ENCODE results near the gene FMN2. TPM values are rescaled to one million over a fixed set of nuclear protein-coding genes. Genes with fewer than 3 reads are reported as not detected.
"Not testable (repeated sequence)": the region's sequence is repeated elsewhere in the genome, so short reads cannot be mapped to it uniquely, and the experiment has no call there.

FMN2 gene
- total RNA-seq, 1 donor from 2014 or later: 0.69 TPM

DNA sequence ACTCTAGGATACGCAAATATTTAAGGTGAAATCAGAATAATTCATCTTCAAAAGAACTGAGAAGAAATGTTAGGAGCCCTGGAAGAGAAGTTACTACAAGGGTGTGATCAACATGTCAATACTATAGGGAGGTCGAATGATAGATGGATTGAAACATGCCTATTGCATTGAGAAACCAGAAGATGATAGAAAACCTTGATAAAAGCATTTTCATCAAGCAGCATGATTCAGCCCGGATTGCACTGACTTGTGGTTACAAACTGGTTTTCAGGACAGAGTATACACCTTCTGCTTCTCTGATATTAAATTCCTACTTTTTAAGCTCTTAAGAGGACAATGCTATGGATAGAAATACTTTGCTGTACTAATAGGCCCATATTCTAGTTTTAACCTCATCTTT, 164.2 kb downstream of the FMN2 start:
- no peak for DNase-seq

DNA sequence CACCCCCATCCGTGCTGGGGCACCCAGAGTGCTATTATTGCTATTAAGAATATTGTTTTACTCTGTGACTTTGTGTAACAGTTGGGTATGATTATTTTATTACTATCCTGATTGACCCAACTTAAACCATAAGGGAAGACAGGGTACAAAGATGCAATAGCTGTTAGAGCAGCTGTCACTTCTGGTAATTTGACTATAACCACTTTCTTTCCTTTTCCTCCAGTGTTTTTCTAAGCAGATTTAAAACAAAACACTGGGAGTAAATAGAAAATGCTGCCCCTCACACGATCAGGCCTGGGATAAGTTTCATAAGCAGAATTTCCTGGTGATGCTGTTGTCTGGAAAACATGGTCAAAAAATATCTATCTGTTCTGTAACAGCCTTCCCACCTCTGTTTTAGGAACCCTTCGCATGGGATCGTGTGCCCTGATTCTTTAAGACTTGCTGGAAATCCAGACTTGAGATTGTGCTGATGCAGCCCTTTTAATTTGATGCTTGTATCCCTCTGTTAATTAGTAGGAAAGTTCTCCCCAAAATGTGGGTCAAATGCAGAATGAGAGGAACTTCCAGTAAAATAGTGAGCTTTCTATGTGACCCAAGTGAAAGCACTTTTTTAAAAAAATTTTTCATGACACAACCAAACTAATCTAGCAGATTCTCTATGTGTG, 165.3 kb downstream of the FMN2 start:
- no peak for DNase-seq

DNA sequence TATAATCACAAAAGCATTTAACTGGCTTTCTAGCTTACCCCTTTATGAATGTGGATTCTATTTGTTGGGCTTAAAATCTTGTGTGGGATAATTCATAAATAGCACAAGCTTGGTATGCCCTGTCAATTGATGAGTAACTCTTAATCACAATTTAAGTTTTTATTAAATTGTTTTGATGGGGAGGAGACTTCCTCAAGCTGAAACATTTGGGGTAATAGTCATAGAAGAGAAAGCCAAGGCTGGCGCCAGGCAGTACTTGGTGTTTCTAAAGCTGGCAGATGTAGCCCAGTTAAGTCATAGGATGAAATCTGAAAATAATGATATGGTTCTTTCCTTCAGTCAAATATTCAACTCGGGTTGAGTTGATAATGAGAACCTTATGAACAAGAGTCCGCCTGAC, 167.2 kb downstream of the FMN2 start:
- peak; percentile 76 for DNase-seq

DNA sequence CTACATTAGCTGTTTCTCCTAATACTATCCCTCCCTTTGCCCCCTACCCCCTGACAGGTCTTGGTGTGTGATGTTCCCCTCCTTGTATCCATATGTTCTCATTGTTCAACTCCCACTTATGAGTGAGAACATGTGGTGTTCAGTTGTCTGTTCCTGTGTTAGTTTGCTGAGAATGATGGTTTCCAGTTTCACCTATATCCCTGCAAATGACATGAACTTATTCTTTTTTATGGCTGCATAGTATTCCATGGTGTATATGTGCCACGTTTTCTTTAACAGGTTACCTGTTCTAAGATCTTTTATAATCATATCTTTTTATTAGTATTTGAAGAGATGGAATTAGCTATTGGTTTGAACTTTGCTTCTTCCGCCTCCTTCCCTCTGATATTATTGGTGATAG, 172.8 kb downstream of the FMN2 start:
- DNase-seq: not testable (repeated sequence)

DNA sequence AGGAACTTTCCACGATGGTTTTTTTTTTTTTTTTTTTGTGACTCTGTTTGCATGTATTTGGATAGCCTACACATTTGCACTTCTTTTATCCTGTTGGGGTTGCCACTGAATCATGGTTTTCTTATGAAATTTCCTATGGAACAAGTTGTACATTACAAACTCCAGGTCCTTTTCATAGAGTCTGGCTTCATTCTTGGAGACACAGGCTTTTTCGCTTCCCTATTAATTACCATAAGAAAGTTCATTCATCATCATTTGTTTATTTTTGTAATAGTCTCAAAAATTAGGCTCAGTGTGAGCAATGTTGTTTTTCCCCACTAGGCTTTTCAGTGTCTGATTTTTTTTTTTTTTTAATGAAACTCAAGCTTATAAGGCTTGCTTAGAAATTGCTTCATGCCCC, 179.4 kb downstream of the FMN2 start:
- no peak for DNase-seq

DNA sequence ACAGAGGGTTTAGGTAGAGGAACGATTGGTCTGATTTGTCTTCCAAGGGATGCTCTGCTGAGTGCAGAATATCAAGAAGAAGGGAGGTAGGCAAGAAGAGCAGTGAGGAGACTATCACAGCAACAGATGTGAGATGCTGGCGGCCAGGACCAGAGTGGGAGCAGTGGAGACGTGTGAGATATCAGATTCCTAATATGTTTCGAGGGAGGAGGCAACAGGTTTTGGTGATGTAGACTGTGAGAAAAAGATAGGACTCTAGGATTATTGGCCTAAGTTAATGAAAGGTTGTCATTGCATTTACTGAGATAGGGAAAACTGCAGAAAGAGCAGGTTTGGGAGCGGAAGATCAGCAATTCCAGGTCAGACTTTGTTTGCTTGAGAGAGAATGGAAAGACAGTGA, 182.9 kb downstream of the FMN2 start:
- DNase-seq: no peak

DNA sequence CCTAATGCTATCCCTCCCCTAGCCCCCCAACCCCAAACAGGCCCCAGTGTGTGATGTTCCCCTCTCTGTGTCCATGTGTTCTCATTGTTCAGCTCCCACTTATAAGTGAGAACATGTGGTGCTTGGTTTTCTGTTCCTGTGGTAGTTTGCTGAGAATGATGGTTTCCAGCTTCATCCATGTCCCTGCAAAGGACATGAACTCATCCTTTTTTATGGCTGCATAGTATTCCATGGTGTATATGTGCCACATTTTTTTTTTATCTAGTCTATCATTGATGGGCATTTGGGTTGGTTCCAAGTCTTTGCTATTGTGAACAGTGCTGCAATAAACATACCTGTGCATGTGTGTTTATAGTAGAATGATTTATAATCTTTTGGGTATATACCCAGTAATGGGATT, 183.5 kb downstream of the FMN2 start:
- not testable (repeated sequence) for DNase-seq

DNA sequence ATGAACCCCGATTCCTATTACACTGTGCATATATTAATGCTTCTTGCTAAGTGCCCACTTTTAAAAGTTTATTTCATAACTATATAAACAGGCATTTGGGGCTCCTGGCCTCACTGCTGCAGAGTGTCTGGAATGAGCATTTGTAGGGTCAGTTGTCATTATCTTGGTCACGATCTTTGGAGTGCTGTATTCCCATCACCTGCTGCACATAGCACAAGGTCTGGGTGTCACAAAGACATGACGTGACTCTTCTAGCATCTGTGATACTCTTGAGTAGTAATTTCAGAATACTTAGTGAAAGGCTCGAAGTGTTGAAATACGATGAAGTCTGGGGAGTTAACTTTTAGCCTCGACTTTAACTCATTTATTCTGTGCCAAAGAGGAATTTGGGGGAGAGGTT, 186.4 kb downstream of the FMN2 start:
- no peak for DNase-seq

DNA sequence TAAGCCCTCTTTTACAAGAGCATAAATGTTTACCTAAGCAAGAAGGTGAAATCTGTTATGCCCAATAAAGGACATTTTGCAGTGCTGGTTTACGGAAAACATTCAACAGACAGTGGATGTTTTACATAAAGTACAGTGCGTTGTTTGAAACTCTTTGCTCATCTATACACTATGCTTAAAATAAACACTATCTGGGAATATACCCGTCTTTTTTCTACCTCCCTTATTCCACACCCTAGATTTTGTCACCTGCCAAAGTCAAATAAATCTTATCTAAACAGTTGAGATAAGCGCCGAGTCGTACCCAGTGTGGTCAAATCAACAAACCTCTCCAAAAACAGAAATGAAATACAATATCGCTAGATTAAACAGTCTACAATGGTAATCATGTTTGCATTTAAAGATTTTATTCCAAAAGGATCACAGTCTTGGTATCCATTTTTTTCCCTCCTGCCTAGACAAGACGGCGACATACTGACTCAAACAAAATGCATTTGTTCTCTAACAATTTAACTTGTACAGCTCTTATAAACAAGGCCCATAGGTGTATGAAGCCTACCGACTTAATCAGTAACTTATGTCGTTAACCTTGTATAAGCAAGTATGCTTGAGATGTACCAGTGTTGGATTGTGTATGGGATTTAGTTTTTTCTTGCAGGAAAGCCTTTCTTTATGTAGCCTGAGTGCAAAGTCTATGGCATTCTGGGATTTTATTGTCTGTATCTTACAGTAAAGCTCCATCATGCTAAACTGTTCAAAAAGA, 189.1 kb downstream of the FMN2 start:
- DNase-seq: no peak

DNA sequence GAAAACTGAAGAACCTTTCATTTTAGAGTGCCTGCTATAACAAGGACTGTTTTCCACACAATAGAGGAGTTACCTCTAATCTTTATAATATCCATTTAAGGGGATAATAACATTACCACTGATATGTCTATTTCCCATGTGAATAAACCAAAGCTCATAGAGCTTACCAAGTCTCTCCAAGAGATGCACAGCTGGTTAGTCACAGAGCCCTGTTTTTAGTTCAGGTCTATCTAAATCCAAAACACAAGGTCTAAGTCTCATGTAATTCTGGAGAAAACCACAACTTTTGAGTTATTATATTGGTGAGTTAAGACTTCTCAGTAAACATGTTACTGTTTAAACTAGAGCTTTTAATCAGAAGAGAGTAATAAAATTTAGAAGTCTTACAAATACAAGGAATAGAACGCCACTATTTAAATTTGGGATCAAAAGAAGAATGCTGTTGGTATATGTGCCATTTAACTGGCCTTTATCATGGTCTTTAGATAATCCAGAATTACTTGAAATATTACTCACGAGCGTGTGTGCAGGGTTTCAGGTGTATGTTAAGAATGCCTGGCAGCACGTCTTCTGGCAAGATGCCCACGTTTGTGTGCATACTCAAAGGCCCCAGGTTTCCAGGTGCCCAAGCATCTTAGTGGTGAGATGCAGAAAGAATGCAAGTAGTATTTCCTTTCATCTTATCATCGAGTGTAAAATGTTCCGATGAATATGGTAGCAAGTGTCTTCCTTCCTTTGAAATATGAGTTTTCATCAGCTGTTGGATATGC, 190.6 kb downstream of the FMN2 start:
- DNase-seq: no peak

DNA sequence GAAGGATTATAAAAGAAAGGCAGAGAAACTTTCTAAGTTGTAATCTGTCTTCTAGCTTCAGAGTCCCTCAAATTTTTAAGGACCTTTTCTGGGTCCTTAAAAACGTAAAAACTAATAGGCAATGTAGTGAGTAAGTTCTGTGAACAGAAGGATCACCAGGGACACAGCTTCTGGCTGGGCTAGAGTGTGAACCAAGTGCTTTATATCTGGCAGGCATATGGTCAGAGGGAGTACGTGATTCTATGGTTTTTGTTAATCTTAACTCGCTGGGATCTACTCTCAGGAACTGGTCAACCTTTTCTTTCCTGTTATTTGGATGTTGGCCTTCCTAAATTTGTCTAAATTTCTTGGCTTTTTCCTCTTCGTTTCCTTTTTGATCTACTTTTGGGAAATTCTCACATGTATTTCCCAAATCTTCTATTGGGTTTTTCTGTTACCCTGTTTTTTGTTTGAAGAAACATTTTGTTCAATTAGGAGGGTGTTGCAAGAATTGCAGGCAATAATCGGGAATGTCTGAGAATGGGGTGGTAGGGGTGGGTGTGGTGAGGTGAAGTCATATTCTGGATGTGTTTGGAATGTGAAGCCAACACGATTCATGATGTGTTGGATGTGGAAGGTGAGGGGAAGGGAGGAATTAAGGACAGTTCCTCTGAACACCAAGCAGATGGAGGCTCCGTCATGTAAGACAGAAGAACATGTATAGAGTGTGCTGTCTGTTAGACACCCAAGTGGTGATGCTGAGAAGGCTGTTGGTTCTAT, 193.2 kb downstream of the FMN2 start:
- DNase-seq: no peak

DNA sequence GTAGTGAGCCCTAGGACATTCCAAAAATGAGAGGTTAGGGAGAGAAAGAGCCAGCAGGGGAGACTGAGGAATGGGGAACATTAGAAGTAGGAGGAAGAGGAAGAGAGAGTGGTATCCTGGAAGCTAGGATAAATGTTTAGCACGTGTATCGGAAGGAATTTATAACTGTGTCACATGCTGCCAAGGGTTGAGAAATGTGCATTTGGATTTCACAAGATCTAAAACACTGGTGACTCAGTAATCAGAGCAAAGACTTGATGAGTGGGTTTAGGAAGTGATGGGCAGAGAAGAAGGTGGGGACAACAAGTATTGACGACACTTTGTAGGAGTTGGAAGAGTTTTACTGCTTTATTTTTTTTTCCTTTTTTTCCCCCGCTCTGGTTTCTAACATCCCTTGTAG, 193.9 kb downstream of the FMN2 start:
- DNase-seq: no peak

DNA sequence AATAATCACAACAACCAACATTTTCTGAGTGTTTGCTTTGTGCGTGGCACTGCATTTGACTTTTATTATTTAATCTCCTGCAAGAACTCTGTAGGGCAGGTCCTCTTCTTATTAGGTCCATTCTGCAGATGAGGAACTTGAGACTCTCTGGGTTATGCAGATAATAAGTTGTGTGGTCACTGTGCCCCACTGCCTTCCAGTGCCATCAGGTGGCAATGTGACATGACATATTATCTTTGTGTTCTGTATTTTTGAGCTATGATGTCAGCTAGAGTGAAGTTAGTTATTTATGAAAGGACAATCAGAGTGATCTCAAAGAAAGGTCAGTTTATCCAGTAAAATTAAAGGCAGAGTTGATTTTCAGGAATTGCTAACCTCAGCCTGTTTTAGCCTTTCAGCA, 196.0 kb downstream of the FMN2 start:
- DNase-seq: no peak

DNA sequence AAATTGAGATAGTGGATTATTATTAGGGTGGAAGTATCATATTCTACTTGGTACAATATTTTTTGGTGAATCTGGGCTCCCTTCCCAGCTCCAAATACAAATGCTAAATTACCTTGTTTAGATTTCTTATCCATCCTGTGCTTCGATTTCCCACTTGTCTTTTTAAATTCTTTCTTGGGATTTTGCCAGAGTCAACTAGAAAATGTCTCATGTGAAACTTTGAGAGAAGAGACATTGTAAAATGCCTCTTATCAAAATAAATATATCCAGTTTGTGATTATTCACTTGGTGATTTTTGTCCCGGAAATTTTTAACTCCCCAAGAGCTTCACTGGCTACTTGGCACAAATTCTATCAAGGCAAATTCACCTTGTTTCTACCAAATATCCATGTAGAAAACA, 202.0 kb downstream of the FMN2 start:
- DNase-seq: no peak

DNA sequence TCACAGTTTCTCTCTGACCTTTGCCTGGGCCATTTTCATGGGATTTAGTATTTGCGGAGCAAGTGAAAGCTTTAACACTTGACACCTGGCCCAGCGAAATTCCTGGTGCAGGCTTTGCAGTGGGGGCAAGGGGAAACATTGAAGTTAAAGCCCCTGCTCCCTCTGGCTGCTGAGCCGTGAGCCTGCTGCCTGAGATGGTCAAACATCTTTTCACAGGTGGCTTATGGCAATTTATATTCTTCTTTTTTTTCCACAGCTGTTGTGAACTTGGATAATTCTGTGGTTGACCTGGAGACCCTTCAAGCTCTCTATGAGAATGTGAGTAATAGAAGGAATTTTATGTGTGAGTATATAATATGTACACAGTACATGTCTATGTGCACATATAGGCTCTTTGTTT, 202.9 kb downstream of the FMN2 start:
- no peak for DNase-seq

DNA sequence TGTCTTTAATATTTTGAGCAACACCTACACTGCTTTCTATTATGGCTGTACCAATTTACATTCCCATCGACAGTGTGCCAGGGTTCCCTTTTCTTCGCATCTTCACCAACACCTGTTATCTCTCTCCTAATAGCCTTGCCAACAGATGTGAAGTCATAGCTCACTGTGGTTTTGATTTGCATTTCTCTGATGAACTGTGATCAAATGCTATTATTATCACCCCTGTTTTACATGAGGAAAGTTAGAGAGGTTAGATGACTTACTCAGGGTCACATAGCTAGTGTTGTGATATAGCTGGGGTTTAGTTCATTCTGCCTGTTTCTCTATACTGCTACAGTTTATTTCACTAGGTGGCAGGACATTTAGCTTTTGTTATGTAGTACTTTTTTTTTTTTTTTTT, 204.1 kb downstream of the FMN2 start:
- DNase-seq: no peak

DNA sequence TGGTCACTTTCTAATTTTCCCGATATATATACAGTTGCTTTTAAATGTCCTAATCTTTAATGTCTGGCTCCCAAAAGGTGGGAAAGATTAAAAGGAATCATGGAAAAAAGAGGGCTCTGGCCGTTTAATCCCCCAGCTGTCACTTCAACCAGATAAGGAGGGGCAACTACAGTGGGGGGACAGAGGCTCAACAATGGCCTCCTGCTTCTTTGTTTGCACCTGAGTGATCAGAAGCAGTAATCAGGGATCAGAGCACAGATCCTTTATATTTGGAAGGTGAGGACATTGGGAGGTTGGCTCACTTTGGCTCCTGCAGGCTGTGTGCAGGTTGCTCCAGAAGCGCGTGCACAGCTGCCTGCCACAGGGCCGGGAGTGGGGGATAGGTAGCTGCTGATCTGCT, 212.8 kb downstream of the FMN2 start:
- no peak for DNase-seq

DNA sequence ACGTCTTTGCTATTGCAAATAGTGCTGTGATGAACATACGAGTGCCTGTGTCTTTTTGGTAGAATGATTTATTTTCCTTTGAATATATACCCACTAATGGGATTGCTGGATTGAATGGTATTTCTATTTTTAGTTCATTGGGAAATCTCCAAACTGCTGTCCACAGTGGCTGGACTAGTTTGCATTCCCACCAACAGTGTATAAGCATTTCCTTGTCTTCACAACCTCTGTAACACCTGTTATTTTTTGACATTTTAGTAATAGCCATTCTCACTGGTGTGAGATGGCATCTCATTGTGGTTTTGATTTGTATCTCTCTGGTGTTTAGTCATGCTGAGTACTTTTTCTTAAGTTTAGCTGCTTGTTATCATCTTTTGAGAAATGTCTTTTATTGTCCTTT, 215.0 kb downstream of the FMN2 start:
- no peak for DNase-seq

DNA sequence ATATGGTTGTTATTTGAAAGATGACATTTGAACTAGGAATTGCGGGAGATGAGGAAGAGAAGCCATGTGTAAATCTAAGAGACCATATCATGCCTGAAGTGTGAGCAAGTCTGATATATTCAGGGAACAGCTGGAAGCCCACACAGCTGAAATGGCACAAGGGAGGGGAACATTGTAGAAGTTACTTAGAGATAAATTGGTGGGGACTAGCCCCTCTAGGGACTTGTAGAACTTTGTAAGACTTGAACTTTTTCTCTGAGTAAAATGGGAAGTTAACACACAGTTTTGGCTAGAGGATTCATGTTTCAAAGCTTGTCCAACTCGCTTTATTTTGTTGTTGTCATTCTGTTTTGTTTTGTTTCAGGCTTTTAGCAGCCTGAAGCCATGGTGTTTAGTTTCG, 216.4 kb downstream of the FMN2 start:
- no peak for DNase-seq

DNA sequence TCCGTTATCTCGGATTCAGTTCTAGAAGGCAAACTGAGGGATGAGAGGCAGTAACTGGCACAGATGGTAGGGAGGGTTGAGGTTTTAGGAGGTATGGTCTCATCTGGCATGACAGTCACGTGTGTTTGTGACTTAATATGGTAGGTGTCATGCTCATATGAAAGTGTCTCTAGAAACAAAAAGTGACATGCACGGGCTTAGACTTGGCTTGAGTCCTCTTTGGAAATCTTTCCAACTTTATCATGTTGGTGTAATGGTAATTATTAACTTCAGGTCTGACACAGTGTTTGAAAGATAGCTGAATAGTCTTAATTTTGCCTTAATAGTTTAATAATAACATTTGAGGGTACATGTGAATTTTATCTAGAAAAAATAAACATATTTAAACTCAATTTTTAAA, 218.1 kb downstream of the FMN2 start:
- no peak for DNase-seq

DNA sequence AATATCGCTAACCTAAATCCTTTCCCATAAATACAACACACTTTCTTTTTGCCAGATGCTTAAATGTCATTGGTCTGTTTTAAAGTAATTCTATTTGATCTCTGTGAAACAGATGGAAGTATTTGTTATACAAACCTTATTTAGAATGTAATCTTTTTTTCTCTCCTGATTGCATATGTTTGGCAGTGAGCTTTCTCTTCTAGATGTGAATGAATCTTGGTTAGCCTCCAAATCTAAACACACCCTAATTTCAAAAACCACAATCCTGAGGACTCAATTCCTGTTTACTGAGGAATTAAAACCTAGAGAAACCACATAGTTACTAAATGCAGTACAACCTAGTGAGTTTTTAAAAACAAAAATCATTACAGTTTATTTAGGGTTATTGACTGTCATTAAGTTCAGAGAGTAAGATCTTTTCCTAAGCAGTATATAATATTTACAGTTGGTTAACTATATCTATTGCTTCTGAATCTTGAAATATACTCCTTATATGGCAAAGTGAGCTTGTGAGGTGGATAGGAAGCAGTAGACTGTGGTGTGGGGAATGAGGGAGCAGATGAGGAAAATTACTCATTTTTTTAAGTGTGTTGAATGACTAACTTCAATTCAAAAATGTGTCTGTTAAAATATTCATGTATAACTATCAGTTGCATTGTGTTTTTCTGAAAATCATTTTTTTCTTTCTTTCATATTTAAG, 218.7 kb downstream of the FMN2 start:
- peak; percentile 29 for DNase-seq

DNA sequence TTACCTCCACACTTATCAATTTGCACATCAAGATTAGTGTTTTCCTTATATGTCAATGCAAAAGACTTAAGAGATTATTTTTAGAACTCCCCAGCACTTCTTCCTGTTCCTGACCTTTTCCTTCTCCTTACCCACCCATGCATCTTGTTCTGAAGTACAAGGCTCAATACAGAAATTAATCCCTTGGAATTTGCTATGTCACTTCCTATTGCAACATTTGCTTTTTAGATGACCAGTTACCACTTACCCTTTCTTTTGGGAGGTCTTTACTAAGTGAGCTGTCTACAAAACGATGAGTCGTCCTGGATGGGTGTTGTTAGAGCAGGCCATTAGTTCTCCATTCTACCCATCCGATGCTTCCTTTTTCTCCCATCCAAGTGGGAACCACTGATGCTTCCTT, 221.2 kb downstream of the FMN2 start:
- DNase-seq: no peak
